ENCODE data around the gene DHX8. TPM values are rescaled to one million over a fixed set of nuclear protein-coding genes. Genes with fewer than 3 reads are reported as not detected.

Gene DHX8
- total RNA-seq, 2 donors from 2014 or later = 37.2 to 43.6 TPM

- Histone ChIP-seq H3K4me3 (no peak overlapping the region), H3K27me3 (replicated peaks; ENCODE audit: insufficient read depth) (no peaks in the 10 kb centered on the region), H3K27ac (no peak overlapping the region), H3K4me1 (ENCODE audit: control insufficient read depth in 1 of 2, low read depth in 2 of 2) (peaks cover 0 to 15% of the 10 kb centered on the region in 2 donors), H3K36me3 (no peaks in the 10 kb centered on the region), H3K9me3 (no peaks in the 10 kb centered on the region)
- TF ChIP-seq, protein P1, sequence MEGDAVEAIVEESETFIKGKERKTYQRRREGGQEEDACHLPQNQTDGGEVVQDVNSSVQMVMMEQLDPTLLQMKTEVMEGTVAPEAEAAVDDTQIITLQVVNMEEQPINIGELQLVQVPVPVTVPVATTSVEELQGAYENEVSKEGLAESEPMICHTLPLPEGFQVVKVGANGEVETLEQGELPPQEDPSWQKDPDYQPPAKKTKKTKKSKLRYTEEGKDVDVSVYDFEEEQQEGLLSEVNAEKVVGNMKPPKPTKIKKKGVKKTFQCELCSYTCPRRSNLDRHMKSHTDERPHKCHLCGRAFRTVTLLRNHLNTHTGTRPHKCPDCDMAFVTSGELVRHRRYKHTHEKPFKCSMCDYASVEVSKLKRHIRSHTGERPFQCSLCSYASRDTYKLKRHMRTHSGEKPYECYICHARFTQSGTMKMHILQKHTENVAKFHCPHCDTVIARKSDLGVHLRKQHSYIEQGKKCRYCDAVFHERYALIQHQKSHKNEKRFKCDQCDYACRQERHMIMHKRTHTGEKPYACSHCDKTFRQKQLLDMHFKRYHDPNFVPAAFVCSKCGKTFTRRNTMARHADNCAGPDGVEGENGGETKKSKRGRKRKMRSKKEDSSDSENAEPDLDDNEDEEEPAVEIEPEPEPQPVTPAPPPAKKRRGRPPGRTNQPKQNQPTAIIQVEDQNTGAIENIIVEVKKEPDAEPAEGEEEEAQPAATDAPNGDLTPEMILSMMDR (IDR thresholded peaks at IDR 0.05) = no peak
- ATAC-seq (ENCODE audit: insufficient number of reproducible peaks, low FRiP score, low read depth) (no peak), DNase-seq (ENCODE audit: low spot score) (no peak)
Observed at GRCh38 chr17:43540821-43541674, 57.3 kb downstream of the DHX8 start.

GRCh38 chr17:43542859-43543258, 59.1 kb downstream of the DHX8 start:
- ATAC-seq (ENCODE audit: insufficient number of reproducible peaks, low FRiP score, low read depth) (no peak), DNase-seq (ENCODE audit: low spot score) (no peak)
- Histone ChIP-seq H3K27ac (no peak overlapping the region), H3K4me1 (ENCODE audit: control insufficient read depth in 1 of 2, low read depth in 2 of 2) (peaks cover 6 to 23% of the 10 kb centered on the region in 2 donors), H3K4me3 (no peak overlapping the region), H3K27me3 (replicated peaks; ENCODE audit: insufficient read depth) (no peaks in the 10 kb centered on the region), H3K9me3 (no peaks in the 10 kb centered on the region), H3K36me3 (no peaks in the 10 kb centered on the region)
- TF ChIP-seq, protein P1 (IDR thresholded peaks at IDR 0.05) = no peak

DNA sequence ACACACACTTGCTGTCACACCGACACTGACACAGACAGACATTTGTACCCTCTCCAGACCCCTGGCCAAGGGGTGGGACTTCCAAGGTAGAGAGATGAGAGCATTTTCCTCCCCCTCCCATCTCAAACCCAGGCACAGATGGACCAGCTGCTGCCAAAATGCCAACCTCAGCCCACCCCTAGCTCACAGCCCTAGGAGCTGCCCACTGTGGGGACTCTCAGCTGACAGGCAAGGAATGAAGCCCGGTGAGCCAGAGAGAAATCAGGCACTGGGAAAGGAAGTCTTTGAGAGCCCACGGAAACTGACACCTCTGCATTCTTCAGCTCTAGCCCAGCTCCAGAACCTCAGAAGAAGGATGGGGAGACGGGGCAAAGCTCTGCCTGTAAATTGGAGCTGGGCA, 59.5 kb downstream of the DHX8 start:
- Histone ChIP-seq H3K27me3 (replicated peaks; ENCODE audit: insufficient read depth) (no peaks in the 10 kb centered on the region), H3K9me3 (no peaks in the 10 kb centered on the region)
- TF ChIP-seq, protein P1 (IDR thresholded peaks at IDR 0.05) = no peak

GRCh38 chr17:43543771-43544575, 60.2 kb downstream of the DHX8 start:
- DNase-seq (ENCODE audit: low spot score) (no peak), ATAC-seq (ENCODE audit: insufficient number of reproducible peaks, low FRiP score, low read depth) (no peak)
- Histone ChIP-seq H3K4me3 (no peak overlapping the region), H3K27ac (no peak overlapping the region), H3K36me3 (no peaks in the 10 kb centered on the region), H3K9me3 (no peaks in the 10 kb centered on the region), H3K4me1 (ENCODE audit: control insufficient read depth in 1 of 2, low read depth in 2 of 2) (peaks cover 6 to 23% of the 10 kb centered on the region in 2 donors), H3K27me3 (replicated peaks; ENCODE audit: insufficient read depth) (no peaks in the 10 kb centered on the region)
- TF ChIP-seq, protein P1 (IDR thresholded peaks at IDR 0.05) = no peak

More for the DNA sequence above, 59.5 kb downstream of the DHX8 start:
- ATAC-seq (ENCODE audit: insufficient number of reproducible peaks, low FRiP score, low read depth) = no peak
- Histone ChIP-seq H3K36me3 (no peaks in the 10 kb centered on the region), H3K4me1 (ENCODE audit: control insufficient read depth in 1 of 2, low read depth in 2 of 2) (peaks cover 6 to 23% of the 10 kb centered on the region in 2 donors), H3K4me3 (no peak overlapping the region), H3K27ac (no peak overlapping the region)
- DNase-seq (ENCODE audit: low spot score) = no peak

DNA sequence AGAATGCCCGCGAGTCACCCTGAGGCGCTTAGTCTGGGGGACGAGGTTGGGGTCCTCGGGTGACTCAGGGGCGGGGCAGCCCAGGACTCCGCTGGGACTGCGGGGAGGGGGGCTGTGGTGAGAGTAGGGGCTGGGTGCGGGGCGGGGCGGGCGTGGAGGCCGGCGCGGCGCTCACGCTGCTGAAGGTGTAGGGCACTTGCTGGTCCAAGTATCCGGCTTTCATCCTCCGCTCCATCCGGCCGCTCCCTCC, 61.5 kb downstream of the DHX8 start:
- Histone ChIP-seq H3K4me1 (ENCODE audit: control insufficient read depth in 1 of 2, low read depth in 2 of 2) (peaks cover 6 to 23% of the 10 kb centered on the region in 2 donors), H3K4me3 (peak overlapping the region; percentile 75), H3K36me3 (no peaks in the 10 kb centered on the region), H3K27me3 (replicated peaks; ENCODE audit: insufficient read depth) (no peaks in the 10 kb centered on the region), H3K9me3 (no peaks in the 10 kb centered on the region), H3K27ac (no peak overlapping the region)
- no peak for ATAC-seq (ENCODE audit: insufficient number of reproducible peaks, low FRiP score, low read depth)
- DNase-seq (ENCODE audit: low spot score) = no peak
- TF ChIP-seq, protein P1 (IDR thresholded peaks at IDR 0.05) = no peak
